ENCODE results near the gene FAM89B.

DNA sequence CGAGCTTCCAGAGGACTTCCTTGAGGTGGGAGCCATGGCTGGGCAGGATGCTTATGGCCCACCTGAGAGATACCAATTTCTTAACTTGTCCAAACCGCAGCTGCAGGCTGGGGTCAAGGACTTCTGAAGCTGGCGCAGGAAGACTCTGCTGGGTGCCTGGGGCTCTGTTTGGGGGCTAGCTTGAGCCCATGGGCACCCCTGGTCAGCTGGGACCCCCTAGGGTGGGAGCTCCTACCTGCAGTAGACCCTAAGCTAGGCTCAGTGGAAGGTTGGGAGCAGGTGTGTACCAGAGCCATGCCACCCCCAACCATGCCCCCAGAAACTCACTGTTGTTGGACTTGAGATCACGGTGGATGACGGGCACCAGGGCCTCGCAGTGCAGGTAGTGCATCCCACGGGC lies 40.4 kb downstream of the FAM89B start:
- TF ChIP-seq, protein P1, sequence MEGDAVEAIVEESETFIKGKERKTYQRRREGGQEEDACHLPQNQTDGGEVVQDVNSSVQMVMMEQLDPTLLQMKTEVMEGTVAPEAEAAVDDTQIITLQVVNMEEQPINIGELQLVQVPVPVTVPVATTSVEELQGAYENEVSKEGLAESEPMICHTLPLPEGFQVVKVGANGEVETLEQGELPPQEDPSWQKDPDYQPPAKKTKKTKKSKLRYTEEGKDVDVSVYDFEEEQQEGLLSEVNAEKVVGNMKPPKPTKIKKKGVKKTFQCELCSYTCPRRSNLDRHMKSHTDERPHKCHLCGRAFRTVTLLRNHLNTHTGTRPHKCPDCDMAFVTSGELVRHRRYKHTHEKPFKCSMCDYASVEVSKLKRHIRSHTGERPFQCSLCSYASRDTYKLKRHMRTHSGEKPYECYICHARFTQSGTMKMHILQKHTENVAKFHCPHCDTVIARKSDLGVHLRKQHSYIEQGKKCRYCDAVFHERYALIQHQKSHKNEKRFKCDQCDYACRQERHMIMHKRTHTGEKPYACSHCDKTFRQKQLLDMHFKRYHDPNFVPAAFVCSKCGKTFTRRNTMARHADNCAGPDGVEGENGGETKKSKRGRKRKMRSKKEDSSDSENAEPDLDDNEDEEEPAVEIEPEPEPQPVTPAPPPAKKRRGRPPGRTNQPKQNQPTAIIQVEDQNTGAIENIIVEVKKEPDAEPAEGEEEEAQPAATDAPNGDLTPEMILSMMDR (IDR thresholded peaks at IDR 0.05): no peak
- TF ChIP-seq POLR2A (IDR thresholded peaks at IDR 0.05): no peak
